GM21447 (cell line): Measurements from ENCODE around the gene EXOSC10.
A peak's percentile ranks its signal among the peaks of the same experiment; 100 is the strongest.
"Not testable (repeated sequence)": the region's sequence is repeated elsewhere in the genome, so short reads cannot be mapped to it uniquely, and the experiment has no call there.

ENCODE experiments used
- ATAC-seq: cut with Tn5 transposase; IDR thresholded peaks from one replicate; pipeline ENCODE4 v1.9.1; 2021; ENCODE audit not compliant: unreplicated experiment

EXOSC10 gene

DNA sequence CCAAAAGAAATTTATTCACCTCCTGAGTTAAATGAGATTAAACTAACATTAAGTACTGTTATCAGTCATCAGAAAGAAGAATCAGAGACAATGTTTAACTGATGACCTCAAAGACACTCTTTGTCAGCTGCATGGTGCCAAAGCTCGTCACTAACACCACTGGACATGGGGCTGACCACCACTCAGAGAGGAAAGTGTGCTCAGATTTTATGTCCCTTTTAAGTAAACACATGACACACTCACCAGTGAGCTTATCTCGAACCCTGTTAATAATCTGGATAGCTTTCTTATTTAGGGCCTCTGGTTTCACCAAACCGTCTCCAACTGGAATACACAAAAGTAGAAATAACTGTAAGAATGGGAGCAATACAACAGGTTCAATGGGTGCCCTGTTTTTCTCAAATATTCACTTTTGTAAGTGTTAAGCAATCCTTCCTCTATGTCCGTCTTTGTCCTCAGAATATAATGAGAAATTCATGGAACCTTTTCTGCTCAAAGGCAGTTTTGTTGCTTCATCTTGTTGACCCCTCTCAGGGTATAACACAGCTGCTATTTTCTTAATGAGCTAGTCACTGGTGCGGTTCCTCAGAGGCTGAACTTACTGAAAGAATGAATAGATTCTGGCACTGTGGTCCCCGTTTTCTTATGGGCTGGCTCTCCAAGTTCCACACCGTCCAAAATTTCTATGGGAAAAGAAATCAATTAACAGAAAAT lies 9.5 kb upstream of the EXOSC10 start:
- no peak for ATAC-seq

DNA sequence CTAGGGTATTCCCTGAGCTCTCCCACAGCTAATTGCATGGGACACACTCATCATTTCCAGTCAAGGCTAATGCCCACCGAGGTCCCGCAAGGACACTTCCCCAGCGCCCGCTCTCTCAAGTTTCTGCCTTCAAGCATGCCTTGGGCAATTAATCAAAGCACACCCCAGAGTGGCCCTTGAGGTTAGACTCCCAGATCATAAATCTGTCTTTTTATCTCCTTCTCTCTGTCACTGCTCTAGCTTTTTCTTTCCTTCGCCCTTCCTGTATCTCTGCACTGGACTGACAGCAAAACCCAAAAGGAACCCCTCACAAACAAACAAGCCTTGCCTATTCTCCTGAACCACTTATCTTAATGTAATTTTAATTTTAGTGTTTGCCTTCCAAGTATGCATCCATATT lies 7.9 kb upstream of the EXOSC10 start:
- ATAC-seq, result no peak

DNA sequence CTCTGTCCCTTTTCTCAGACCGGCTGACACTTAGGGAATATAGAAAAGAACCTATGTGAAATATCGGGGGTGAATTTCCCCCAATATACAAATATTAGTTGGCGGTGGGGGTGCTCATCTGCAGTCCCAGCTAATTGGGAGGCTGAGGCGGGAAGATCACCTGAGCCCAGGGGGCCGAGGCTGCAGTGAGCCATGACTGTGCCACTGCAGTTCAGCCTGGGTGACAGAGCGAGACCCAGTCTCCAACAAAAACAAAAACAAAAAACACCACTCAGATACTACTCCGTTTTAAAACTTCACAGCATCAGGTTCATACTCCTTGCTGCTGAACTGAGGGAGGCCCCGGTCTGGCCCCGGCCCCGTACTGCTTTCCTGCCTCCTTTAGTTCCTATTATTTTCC lies 5.9 kb upstream of the EXOSC10 start:
- no peak for ATAC-seq

DNA sequence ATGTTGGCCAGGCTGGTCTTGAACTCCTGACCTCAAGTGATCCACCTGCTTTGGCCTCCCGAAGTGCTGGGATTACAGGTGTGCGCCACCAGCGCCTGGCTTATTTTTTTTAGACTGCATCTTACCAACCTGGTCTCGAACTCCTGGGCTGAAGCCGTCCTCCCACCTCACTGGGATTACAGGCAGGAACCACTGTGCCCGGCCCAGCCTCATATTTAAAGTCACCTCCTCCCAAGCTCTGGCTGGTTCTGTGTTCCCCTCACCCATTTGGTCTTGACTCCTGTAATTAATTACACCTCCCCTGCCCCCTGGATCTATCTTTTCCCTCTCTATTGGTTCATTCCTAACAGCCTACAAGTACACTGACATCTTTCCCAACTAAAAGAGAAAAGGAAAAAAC lies 1.7 kb upstream of the EXOSC10 start:
- no peak for ATAC-seq

DNA sequence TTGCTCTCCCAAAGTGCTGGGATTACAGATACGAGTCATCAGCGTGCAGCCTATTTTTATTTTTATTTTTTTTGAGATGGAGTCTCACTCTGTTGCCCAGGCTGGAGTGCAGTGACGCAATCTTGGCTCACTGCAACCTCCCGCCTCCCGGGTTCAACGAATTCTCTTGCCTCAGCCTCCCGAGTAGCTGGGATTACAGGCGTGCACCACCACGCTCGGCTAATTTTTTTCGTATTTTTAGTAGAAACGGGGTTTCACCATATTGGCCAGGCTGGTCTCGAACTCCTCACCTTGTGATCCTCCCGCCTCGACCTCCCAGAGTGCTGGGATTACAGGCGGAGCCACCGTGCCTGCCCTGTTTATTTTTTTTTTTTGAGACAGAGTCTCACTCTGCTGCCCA lies 1.1 kb upstream of the EXOSC10 start:
- ATAC-seq, result not testable (repeated sequence)

DNA sequence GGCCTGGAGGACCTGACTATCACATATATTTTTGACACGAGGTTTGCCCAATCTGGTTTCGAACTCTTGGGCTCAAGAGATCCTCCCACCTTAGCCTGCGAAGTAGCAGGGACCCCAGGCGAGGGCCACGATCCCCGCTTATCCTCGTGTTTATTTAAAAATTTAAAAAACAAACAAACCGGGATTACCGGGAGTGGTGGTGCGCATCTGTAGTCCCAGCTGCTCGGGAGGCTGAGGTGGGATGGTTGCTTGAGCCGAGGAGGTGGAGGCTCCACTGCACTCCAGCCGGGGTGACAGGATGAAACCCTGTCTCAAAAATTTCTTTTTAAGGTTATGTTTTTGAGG lies 452 bp upstream of the EXOSC10 start:
- ATAC-seq, result no peak

DNA sequence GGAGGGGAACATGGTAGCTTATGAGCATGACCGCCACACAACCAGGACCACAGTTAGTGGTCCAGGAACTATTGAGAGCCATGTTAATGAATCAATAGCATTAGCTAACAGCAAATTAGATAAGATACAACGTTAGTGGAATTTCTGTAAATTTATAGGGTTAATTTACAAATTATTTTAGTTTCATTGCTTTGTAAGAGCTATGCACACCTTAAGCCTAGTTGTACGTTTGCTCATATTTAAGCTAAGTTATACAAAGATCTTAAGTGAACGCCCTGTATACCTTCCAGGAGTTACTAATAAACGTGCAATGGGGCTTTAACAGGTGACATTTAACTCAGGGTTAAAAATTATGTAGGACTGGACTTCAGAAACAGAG lies 749 bp downstream of the EXOSC10 start:
- ATAC-seq, result no peak

DNA sequence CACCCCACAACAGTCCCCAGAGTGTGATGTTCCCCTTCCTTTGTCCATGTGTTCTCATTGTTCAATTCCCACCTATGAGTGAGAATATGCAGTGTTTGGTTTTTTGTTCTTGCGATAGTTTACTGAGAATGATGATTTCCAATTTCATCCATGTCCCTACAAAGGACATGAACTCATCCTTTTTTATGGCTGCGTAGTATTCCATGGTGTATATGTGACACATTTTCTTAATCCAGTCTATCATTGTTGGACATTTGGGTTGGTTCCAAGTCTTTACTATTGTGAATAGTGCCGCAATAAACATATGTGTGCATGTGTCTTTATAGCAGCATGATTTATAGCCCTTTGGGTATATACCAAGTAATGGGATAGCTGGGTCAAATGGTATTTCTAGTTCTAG lies 15.9 kb downstream of the EXOSC10 start:
- ATAC-seq, result not testable (repeated sequence)

DNA sequence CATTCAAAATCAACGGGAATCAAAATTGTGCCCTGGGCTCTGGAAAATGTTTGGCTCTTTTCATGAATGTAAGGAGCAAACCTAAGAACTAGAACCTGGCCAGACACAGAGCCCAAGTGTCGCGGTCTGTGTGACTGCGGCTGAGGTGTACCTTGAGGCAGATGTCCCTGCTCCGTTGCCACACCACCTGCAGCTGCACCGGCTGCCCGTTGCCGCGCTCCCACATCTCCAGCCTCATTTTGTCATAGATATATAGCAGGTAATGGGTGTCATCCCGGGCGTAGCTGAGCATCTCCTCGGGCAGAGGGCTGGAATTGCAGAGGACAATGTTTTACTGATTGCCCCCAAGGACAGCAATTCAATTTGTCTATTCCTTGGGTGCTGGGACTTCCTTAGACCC lies 18.7 kb downstream of the EXOSC10 start:
- no peak for ATAC-seq

DNA sequence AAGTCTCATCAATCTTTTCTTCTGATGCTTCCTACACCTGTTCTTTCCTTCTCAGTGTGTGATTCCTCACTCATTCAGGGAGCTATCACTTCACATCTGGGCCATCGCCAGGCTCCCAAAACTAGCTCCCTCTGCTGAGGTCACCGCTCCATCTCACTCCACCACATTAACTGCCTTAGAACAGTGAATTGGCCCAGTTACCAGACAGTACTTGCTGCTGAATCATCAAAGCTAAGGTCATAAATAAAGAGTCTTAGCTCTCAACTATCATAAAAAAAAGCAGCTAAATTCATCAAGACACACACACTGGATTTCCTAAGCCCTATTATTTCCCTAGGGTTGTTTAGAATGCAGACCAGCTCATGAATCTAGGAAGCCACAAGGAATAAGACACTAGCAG lies 21.0 kb downstream of the EXOSC10 start:
- no peak for ATAC-seq

DNA sequence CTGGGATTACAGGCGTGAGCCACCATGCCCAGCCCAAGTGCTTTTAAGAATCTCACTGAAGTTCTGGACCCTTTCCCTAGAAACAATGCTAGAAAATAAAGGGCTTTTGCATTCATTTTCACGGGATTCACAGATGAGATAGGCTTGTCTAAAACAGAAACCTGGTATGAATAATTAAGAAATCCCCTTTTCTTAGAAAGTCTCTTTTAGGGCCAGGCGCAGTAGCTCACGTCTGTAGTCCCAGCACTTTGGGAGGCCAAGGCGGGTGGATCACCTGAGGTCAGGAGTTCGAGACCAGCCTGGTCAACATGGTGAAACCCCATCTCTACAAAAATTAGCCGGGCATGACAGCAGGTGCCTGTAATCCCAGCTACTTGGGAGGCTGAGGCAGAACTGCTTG lies 26.3 kb downstream of the EXOSC10 start:
- not testable (repeated sequence) for ATAC-seq

DNA sequence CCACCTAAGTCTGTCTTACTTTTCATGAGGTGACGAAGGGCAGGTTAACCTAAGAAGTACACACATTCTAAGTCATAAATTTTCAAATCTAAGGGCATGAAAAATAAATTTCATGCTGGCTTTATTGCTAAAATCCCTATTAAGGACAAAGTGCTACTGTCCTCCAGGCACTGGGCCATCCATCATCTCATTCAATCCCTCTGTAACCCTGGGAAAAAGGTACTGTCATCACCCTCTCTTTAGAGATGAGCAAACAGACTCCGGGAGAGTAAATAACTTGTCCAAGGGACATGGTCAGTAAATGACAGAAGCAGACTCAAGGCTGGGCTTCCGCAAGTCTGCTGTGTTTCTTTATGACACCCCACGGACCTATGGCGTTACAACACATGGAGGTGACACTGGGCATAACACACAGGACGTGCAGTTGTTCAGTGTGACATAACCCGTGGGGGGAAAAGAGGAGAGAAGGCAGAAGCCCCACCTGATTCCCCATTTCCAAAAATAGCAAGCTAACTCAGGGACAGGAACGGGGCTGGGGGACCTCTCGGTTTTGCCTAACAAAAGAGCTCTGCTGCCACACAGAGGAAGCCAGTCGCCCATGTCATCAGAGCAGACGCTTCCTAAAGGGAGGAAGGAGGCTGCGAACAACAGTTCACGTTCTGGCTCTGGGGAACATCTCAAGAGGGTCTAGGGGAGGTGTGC lies 27.3 kb downstream of the EXOSC10 start:
- ATAC-seq, result peak; percentile 52

DNA sequence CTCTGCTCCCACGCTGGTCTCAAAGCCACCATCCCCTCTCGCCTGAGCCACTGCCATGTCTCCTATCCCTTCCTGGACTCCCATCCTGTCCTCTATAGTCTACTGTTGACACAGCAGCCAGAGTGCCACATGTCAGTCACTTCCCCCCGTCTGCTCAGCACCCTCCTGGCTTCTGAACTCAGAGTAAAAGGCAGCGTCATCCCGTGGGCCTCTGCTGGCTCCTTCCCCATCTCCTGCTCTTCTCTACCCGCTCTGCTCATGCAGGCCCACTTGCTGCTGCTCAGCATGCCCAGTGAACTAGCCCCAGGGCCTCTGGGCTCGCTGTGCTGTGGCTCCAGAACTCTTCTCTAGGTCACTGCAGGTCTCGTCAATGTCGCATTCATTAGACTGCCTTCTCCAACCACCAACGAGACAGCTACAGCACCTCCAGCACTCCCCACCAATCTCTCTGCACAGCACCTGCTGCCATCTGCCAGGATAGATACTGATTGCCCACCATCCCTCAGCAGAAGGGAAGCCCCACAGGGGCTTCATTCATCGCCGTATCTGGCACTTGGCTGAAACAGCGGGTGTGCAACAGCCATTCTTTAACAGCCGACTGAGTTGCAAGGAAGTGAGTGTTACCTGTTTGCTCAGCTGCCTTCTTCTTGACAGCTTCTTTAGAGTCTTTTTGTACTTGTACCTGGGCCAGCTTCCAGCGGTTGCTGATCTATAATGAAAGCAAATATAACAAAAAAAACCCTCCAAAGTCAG lies 28.0 kb downstream of the EXOSC10 start:
- no peak for ATAC-seq

DNA sequence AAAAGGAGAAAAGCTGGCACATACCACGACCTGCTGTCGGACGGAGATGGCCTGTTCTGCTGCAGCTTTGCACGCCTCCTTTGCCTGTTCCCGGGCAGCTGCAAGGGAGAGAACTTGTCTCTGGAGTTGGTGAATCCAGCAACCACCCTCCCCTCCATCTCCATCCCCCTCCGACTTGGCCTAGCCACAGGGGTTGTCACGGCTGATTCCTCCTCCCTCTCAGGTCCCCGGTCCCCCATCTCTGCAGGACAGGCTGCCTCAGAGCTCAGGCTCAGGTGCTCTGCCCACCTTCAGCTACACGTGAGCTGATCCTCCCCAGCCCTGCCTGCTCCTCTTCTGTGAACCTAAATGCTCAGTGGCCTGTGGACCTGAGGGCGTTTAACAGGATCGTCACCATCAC lies 28.8 kb downstream of the EXOSC10 start:
- no peak for ATAC-seq

DNA sequence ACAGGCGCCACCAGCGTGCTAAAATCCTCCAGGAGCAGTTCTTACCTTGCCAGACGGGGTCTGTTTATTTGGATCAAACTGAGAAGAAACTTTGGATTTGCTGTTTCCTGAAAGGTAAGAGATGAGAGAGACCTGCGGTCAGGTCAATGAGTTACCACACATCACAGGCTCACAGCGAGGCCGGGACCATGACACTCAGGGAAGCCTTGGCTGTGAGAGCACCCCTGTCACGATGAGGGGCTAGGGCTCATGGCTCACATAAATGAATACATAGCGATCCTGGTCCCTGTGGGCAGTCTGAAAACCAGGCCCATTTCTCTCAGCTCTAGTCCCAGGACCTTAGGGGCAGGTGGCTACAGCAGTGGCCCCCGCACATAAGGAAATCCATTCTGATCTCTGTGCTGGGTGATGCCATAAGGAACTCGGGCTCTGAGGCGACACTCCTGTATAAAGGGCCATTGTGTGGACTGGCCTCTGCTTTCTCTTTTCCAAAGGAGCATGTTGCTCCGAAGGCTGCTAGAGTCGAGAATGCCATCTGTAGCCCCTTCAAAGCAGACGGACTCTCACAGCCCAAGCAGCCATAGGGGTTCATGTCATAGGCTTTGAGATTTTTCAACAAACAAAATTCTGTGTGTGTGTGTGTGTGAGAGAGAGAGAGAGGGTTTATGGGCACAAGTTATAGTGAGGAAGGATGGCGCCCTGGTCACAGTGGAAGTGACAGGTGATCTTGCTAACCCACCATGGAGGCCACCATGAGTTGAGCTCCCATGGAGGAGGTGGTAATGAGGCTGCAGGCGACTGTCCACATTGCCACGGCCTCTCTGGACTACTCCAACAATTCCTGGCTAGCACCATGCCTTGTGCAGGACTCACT lies 30.8 kb downstream of the EXOSC10 start:
- no peak for ATAC-seq

DNA sequence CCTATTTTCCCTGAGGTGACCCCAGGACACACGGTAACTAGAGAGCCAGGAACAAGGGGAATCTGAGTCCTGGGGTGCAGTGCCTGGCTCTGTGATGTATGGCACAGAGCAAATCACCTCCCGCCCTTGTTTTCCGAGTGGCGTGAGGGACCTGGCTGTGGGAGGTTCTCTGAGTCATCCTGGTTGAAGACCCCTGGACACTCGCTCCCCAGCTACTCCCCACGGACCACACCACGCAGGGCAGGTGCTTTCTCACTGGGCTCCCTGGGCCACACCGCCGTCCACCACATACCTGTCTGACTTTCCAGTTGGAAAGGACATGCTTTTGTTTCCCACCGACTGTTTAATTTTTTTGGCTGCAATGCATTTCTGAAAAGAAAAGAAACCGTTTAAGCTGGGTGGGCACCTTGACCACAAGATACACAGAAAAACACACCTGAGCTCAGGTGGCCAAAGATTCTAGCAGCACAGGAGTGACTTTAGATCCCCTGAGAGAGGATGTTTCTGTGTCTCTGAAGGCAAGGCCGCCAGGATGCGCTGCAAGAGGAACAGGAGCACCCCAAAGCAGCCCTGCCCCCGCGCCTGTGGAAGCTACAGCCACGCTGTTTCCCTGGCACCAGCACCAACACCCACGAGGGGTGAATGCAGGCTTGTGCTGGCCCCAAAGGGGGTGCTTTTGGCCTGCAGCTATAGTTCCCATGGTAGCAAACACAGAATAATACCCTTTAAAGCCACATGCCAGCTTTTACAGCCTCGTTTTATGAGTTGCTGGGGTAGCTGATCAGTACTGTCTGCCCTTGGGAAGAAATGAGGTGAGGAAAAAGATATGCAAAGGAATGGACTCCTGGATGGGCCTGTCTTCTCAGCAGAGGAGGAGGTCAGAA lies 31.7 kb downstream of the EXOSC10 start:
- ATAC-seq, result no peak

DNA sequence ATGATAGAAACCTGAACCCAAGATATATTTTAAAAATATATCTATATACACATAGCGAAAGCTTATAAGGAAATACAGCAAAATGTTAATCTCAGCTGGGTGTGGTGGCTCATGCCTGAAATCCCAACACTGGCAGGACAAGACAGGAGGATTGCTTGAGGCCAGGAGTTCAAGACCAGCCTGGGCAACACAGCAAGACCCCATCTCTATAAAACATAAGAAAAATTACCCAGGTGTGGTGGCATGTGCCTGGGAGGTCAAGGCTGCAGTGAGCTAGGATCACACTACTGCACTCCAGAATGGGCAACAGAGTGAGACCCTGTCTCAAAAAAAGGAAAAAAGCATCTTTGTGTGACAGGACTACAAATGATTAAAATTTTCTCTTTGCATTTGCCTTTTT lies 33.9 kb downstream of the EXOSC10 start:
- no peak for ATAC-seq

DNA sequence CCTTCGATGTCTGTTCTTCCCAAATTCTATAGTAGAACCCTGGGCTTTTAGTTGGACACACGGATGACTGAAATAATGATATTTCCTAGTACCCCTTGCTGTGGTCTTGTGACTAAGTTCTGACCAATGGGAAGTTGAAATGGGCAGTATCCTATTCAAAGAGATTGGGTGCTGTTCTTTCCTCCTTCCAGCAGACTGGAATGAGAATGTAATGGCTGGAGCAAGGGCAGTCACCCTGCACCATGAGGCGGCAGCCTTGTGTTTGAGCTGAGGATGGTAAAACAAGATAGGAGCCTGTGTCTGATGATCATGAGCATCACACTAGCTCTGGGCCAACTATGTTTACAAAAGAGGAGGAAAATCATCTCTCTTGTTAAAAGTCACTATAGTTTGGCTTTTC lies 34.7 kb downstream of the EXOSC10 start:
- no peak for ATAC-seq

DNA sequence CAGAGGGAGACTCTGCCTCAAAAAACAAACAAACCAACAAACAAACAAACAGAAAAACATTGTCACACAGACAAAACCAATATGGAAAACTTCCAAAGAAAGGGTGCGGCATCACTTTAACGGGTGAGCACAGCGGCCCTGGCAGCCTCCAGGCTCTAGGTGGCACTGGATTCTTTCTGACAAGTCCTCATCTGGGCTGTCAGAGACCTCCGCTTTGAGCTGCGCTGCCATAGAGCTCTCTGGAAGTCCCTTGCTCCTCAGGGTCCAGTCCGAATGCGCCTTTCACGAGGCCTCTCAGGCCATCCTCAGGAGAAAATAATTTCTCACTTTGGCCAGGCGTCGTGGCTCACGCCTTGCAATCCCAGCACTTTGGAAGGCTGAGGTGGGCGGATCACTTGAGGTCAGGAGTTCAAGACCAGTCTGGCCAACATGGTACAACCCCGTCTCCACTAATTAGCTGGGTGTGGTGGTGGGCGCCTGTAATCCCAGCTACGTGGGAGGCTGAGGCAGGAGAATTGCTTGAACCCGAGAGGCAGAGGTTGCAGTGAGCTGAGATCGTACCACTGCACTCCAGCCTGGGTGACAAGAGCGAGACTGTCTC lies 35.6 kb downstream of the EXOSC10 start:
- ATAC-seq, result not testable (repeated sequence)

DNA sequence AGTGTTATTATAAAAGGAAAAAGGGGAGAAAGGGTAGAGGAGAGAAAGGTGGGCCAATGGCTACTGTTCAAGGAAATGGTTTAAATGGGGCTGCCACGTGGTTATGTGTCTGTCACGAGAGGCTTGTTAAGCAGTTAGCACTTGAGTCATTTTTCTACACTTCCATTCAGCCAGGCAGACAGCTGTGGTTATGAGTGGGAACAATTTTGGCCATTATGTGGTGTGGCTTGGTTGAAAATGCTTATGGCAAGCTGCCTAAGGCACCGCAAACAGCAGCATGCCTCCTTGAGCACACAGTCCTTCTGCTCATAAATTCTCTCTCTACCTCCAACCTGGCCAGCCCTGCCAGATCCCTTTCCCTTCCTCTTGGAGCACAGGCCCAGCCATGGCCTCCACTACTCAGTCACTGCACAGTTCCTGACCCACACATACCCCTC lies 36.7 kb downstream of the EXOSC10 start:
- ATAC-seq, result no peak
